Breast epithelium (tissue), 3 donors: Measurements from ENCODE around the gene SPRED2.

Source experiments
- CTCF ChIP-seq, 3 donors: fragments of 450-650 bp; IDR thresholded peaks; one replicate each; pipeline ENCODE4 v1.5.1; 2016 to 2017; ENCODE audit warnings: antibody characterized with exemption in 3 of 3, mild to moderate bottlenecking in 3 of 3, moderate library complexity in 3 of 3
- POLR2A ChIP-seq: fragments of 450-650 bp; IDR thresholded peaks from one replicate; pipeline ENCODE4 v1.6.1; 2016; ENCODE audit warnings: antibody characterized with exemption, mild to moderate bottlenecking, moderate library complexity
- POLR2AphosphoS5 ChIP-seq, 3 donors: sonication (generic); formaldehyde crosslinking; IDR thresholded peaks; one replicate each; pipeline ENCODE4 v1.6.1; 2017; ENCODE audit warnings: antibody characterized with exemption in 3 of 3

GRCh38 chr2:65452150-65452895, 19.9 kb upstream of the SPRED2 start:
- TF ChIP-seq CTCF (IDR thresholded peaks at IDR 0.05) (no peak), POLR2A (no peak), POLR2AphosphoS5 (IDR thresholded peaks at IDR 0.05) (no peak)
